Endometrial microvascular endothelial cells (primary cell): ENCODE measurements around the gene FOXD4L5. TPM values are rescaled to one million over a fixed set of nuclear protein-coding genes. Genes with fewer than 3 reads are reported as not detected.
"Not testable (repeated sequence)": the region's sequence is repeated elsewhere in the genome, so short reads cannot be mapped to it uniquely, and the experiment has no call there.

ENCODE experiments used
- in situ Hi-C: cut with HindIII; loops from 2 replicates; pipeline ENCODE4 v1.10.0; 2017; ENCODE audit warnings: low sequenced_read_pairs, low pct_unique_long_range_greater_than_20kb; ENCODE audit errors: inconsistent ontology term
- total RNA-seq: library from RNA; depleted of rRNA; stranded (reverse); fragments of >200 nt; gene quantifications from one replicate; pipeline ENCODE4 v1.2.3, GENCODE V29; 2015; ENCODE audit errors: inconsistent ontology term

Gene FOXD4L5
- total RNA-seq = not detected

- in situ Hi-C loops = not testable (repeated sequence)
Observed at GRCh38 chr9:65285109-65285508, at the start of gene FOXD4L5. TSS of gene FOXD4L5 (minus strand) at chr9:65285209. CDS start at chr9:65284377, 832 bp downstream.

GRCh38 chr9:65283943-65284342 is 1.1 kb downstream of the FOXD4L5 start:
- in situ Hi-C loops = not testable (repeated sequence)

GRCh38 chr9:65282976-65283375 is 2.0 kb downstream of the FOXD4L5 start:
- in situ Hi-C loops = not testable (repeated sequence)
